ENCODE data around the gene ZNF521.
A peak's percentile ranks its signal among the peaks of the same experiment; 100 is the strongest.

Gene ZNF521

DNA sequence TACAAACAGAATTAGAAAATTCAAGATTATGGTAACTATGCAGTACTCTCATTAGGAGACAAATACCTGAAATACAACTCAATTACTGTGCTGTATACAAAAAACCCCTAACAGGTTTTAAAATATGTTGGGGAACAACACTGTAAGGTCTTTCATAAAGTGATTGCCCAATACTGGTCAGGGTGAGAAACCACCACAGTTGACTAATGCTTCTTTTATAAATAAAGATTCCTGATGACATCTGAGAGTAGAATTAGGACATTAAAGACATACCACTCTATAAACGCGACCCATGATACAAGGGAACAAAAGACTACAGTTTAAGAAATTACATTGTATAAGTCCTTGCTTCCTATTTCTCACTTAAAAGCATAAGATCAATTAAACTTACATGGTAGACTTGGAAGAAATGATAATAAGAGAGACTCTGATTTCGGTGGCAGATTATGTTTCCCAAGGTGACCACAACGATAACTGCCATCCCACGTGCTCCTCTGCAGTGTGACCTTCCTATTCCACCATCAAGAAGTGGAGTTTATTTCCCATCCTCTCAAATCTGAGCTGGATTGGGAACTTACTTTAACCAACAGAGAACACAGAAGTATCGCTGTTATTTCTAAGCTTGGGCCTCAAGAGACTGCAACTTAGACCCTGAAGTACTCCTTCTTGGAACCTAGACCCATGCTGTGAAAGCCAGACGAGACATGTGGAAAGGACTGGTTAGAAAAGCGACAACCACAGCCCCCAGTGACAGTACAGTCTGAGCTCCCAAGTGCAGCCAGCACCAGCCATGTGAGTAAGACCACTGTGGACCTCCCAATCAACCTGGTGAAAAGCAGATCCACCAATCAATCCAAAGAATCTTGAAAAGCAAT, 52.3 kb downstream of the ZNF521 start:
- Histone ChIP-seq H3K9ac (ENCODE audit: low read length) (no peak overlapping the region), H3K27ac (ENCODE audit: low read depth, low read length) (no peak overlapping the region), H3K4me3 (ENCODE audit: low read length) (no peak overlapping the region), H3K4me1 (ENCODE audit: control insufficient read depth, insufficient read depth, low read length) (no peaks in the 10 kb centered on the region), H3K27me3 (ENCODE audit: control insufficient read depth, insufficient read depth, low read length) (no peaks in the 10 kb centered on the region), H3K36me3 (ENCODE audit: control insufficient read depth, insufficient read depth, low read length) (no peaks in the 10 kb centered on the region)

- no peaks in the 10 kb centered on the region for H3K4me1 ChIP-seq (ENCODE audit: control insufficient read depth, insufficient read depth, low read length)
- H3K27ac ChIP-seq (ENCODE audit: low read depth, low read length), result no peak overlapping the region
- no peak overlapping the region for H3K9ac ChIP-seq (ENCODE audit: low read length)
- H3K27me3 ChIP-seq (ENCODE audit: control insufficient read depth, insufficient read depth, low read length), result no peaks in the 10 kb centered on the region
- no peaks in the 10 kb centered on the region for H3K36me3 ChIP-seq (ENCODE audit: control insufficient read depth, insufficient read depth, low read length)
- no peak overlapping the region for H3K4me3 ChIP-seq (ENCODE audit: low read length)
Measured at GRCh38 chr18:25298853-25299274, 53.1 kb downstream of the ZNF521 start.

DNA sequence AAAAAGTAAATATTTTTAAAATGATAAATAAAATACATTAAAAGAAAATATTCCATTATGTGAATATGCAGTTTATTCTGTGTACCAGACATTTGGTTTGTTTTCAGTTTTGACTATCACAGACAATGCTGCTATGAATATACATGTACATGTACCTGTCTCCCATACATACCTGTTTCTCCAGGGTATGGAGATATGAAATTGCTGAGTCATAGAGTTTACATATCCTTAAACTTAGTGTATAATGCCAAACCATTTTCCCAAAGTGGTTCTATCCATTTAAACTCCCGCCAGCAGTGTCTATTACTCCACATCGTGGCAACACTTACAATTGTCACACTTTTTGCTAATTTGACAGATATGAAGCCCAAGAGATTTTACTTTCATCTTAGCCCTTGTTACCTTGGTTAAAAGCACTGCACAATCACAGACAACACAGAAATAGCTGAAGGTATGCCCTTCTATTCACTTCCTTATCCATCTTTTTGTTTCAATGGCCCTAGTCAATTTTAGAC, 56.3 kb downstream of the ZNF521 start:
- H3K4me1 ChIP-seq (ENCODE audit: control insufficient read depth, insufficient read depth, low read length), result no peaks in the 10 kb centered on the region
- no peaks in the 10 kb centered on the region for H3K36me3 ChIP-seq (ENCODE audit: control insufficient read depth, insufficient read depth, low read length)
- H3K27me3 ChIP-seq (ENCODE audit: control insufficient read depth, insufficient read depth, low read length), result no peaks in the 10 kb centered on the region
- H3K9ac ChIP-seq (ENCODE audit: low read length), result no peak overlapping the region
- no peak overlapping the region for H3K27ac ChIP-seq (ENCODE audit: low read depth, low read length)
- H3K4me3 ChIP-seq (ENCODE audit: low read length), result no peak overlapping the region

DNA sequence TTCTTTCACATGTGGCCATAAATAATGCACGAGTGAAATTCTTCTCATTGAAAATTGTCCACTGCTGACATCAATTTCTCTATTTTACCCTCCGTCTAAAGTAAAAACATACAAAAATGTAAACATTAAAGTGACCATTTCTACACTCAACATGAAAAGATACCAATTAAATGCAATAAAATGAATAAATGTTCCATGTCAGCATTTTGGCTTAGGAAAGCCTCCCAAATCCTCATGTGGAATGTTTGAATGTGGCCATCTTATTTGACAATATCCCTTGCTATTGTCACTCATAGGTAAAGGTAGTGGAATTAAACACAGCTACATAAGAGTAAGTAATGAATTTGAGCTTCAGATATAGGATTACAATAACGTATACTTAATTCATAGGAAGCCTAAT, 60.8 kb downstream of the ZNF521 start:
- Histone ChIP-seq H3K27me3 (ENCODE audit: control insufficient read depth, insufficient read depth, low read length) (no peaks in the 10 kb centered on the region), H3K36me3 (ENCODE audit: control insufficient read depth, insufficient read depth, low read length) (no peaks in the 10 kb centered on the region), H3K9ac (ENCODE audit: low read length) (no peak overlapping the region), H3K4me3 (ENCODE audit: low read length) (no peak overlapping the region), H3K27ac (ENCODE audit: low read depth, low read length) (no peak overlapping the region), H3K4me1 (ENCODE audit: control insufficient read depth, insufficient read depth, low read length) (no peaks in the 10 kb centered on the region)

DNA sequence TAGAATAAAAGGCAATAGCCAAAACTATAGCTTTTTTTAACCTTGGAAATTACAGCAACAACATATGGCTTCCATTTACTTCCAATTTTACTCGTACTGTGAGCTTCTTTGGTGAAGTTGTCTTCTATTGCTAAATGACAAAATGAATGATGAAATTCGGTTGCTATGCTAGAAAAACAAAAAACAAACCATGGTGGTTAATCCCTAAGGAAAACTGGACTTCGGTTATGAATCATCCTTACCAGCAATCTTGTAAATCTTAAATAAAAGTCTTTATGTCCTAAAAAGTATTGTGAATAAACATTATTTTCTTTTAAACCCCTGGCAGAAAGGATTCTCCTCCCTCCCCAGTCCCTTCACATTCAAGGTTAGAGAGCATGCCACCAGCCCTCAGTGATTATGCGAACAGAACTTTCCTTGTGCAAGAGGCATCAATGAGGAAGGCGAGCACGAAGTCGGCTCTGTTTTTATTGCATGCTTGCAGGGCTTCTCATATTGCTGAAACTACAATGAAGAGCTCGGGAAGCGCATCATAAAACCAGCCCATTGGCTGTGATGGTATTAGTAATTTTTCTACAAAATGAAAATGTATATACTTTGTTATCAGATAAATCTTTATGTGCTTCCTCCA, 62.9 kb downstream of the ZNF521 start:
- H3K27me3 ChIP-seq (ENCODE audit: control insufficient read depth, insufficient read depth, low read length), result no peaks in the 10 kb centered on the region
- no peak overlapping the region for H3K4me3 ChIP-seq (ENCODE audit: low read length)
- H3K4me1 ChIP-seq (ENCODE audit: control insufficient read depth, insufficient read depth, low read length), result no peaks in the 10 kb centered on the region
- H3K9ac ChIP-seq (ENCODE audit: low read length), result no peak overlapping the region
- no peaks in the 10 kb centered on the region for H3K36me3 ChIP-seq (ENCODE audit: control insufficient read depth, insufficient read depth, low read length)
- no peak overlapping the region for H3K27ac ChIP-seq (ENCODE audit: low read depth, low read length)

DNA sequence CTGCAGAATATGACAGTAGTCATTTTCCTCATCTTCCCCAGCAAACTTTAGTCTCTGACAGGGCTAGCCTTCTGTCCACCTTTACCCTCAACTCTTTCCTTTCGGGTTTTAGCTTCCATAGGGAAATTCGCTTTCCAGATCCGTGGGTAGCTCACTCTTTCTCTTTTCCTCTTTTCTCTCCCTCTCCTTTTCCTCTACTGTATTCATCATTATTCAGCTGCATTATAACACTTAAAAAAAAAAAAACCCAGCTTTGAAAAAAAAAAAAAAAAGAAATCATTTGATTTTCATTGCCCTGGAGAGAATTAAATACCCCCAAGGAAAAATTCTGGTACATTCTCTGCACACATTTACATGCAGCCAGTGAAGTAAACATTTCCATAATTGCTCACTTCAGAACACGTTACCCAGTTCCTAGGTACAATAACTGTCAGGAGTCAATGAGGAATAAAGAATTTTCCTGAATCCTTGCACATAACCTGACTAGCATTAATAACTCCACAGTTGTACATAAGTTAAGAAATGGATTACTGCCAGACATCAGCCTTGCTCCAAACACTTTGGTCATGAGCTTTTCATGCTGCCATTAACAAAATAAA, 63.5 kb downstream of the ZNF521 start:
- Histone ChIP-seq H3K9ac (ENCODE audit: low read length) (no peak overlapping the region), H3K4me1 (ENCODE audit: control insufficient read depth, insufficient read depth, low read length) (no peaks in the 10 kb centered on the region), H3K27ac (ENCODE audit: low read depth, low read length) (no peak overlapping the region), H3K4me3 (ENCODE audit: low read length) (no peak overlapping the region), H3K27me3 (ENCODE audit: control insufficient read depth, insufficient read depth, low read length) (no peaks in the 10 kb centered on the region), H3K36me3 (ENCODE audit: control insufficient read depth, insufficient read depth, low read length) (no peaks in the 10 kb centered on the region)

- H3K4me1 ChIP-seq (ENCODE audit: control insufficient read depth, insufficient read depth, low read length), result no peaks in the 10 kb centered on the region
- H3K9ac ChIP-seq (ENCODE audit: low read length), result no peak overlapping the region
- H3K27me3 ChIP-seq (ENCODE audit: control insufficient read depth, insufficient read depth, low read length), result no peaks in the 10 kb centered on the region
- H3K36me3 ChIP-seq (ENCODE audit: control insufficient read depth, insufficient read depth, low read length), result no peaks in the 10 kb centered on the region
- H3K27ac ChIP-seq (ENCODE audit: low read depth, low read length), result no peak overlapping the region
- H3K4me3 ChIP-seq (ENCODE audit: low read length), result no peak overlapping the region
Measured at GRCh38 chr18:25287106-25287505, 64.9 kb downstream of the ZNF521 start.

- H3K4me3 ChIP-seq (ENCODE audit: low read length), result no peak overlapping the region
- no peak overlapping the region for H3K27ac ChIP-seq (ENCODE audit: low read depth, low read length)
- H3K4me1 ChIP-seq (ENCODE audit: control insufficient read depth, insufficient read depth, low read length), result no peaks in the 10 kb centered on the region
Measured at GRCh38 chr18:25284861-25285550, 67.0 kb downstream of the ZNF521 start.

DNA sequence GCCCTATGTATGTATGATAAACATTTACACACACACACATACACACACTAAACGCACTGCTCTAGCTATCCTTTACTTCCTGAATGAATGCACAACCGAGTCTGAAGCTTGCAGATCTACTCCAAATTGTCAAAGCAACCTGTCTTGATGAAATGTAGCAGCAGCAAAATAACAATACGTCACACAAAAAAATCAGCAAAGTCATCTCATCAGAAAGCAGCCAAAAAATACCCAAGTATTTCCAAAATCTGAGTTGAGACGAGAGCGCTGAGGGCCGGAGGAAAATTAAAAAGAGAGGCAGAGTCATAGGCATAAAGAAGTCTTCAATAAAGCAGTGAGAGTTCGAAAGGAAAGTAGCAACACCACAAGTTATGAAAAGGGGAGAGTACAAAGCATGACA, 67.7 kb downstream of the ZNF521 start:
- Histone ChIP-seq H3K27ac (ENCODE audit: low read depth, low read length) (no peak overlapping the region), H3K36me3 (ENCODE audit: control insufficient read depth, insufficient read depth, low read length) (no peaks in the 10 kb centered on the region), H3K4me3 (ENCODE audit: low read length) (peak overlapping the region; percentile 4), H3K4me1 (ENCODE audit: control insufficient read depth, insufficient read depth, low read length) (no peaks in the 10 kb centered on the region), H3K27me3 (ENCODE audit: control insufficient read depth, insufficient read depth, low read length) (no peaks in the 10 kb centered on the region), H3K9ac (ENCODE audit: low read length) (no peak overlapping the region)

More at GRCh38 chr18:25284861-25285550, 67.0 kb downstream of the ZNF521 start:
- H3K9ac ChIP-seq (ENCODE audit: low read length), result no peak overlapping the region
- H3K27me3 ChIP-seq (ENCODE audit: control insufficient read depth, insufficient read depth, low read length), result no peaks in the 10 kb centered on the region
- H3K36me3 ChIP-seq (ENCODE audit: control insufficient read depth, insufficient read depth, low read length), result no peaks in the 10 kb centered on the region

DNA sequence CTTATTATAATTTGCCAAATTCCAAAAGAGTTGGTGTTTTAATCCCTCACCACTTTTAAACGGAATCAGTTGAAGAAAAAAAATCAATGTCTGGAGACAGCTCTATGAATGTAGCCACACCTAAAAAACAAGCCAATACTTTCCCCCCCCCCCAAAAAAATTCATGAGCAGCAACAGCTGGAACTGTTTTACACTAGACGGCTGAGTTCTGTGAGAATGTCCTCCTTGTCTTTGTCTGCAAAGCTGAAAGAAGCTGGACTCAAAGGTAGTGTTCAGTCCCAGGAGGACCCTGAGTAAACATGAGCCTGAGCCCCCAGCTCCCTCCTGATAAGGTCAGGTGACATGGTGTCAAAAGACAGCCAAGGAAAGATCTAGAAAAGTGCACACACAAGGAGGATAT, 68.2 kb downstream of the ZNF521 start:
- Histone ChIP-seq H3K36me3 (ENCODE audit: control insufficient read depth, insufficient read depth, low read length) (no peaks in the 10 kb centered on the region), H3K27me3 (ENCODE audit: control insufficient read depth, insufficient read depth, low read length) (no peaks in the 10 kb centered on the region), H3K4me3 (ENCODE audit: low read length) (no peak overlapping the region), H3K27ac (ENCODE audit: low read depth, low read length) (no peak overlapping the region), H3K9ac (ENCODE audit: low read length) (no peak overlapping the region), H3K4me1 (ENCODE audit: control insufficient read depth, insufficient read depth, low read length) (no peaks in the 10 kb centered on the region)

DNA sequence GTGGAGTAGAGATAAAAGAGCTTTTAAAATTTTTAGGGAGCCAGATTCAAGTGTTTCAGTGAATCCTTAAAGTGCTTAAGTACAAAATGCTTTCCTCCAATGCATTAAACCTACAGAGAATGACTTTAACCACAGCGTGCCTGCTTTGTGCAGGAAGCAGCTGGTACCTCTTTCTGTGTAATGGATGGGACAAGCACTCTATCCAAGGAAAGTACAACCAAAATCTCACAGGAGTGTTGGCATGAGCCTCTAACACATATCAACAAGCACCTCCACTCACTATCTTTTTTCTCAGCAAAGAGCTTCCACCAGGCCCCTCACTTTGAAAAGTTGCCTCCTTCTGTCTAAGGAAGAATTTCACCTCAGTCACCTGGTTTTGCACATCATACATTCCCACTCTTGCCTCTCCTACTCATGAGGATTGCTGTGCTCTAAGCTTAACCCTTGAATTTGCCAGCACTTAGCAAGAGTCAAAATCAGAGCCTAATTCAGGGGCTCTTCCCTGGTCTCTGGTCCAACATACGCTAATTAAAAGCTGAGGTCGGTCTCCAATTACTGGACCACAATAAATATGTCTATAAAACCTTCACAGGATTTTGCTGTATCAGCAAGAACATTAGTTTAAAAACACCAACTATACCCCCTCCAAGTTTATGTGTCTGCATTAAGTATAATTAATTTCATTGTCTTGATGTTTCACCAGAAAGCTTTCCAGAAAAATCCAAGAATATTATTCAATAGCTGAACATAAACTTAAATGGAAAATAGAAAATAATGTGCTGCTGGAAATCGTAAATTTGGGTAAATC, 68.9 kb downstream of the ZNF521 start:
- Histone ChIP-seq H3K4me1 (ENCODE audit: control insufficient read depth, insufficient read depth, low read length) (no peaks in the 10 kb centered on the region), H3K4me3 (ENCODE audit: low read length) (no peak overlapping the region), H3K36me3 (ENCODE audit: control insufficient read depth, insufficient read depth, low read length) (no peaks in the 10 kb centered on the region), H3K27me3 (ENCODE audit: control insufficient read depth, insufficient read depth, low read length) (no peaks in the 10 kb centered on the region), H3K27ac (ENCODE audit: low read depth, low read length) (no peak overlapping the region), H3K9ac (ENCODE audit: low read length) (no peak overlapping the region)
